ENCODE data around the gene IMMP2L.

Gene IMMP2L

GRCh38 chr7:111477462-111478225 lies 84.6 kb downstream of the IMMP2L start:
- Histone ChIP-seq H3K27me3 (ENCODE audit: insufficient read depth, low read length, poor library complexity, severe bottlenecking) (no peaks in the 10 kb centered on the region), H2AFZ (ENCODE audit: low read length) (no peak overlapping the region), H3K9me3 (ENCODE audit: insufficient read depth, low read depth, low read length) (peaks cover 6% of the 10 kb centered on the region; the same call in 1 of the 2 replicates), H3K9me2 (replicated peaks; ENCODE audit: low read depth, low read length) (no peaks in the 10 kb centered on the region), H3K4me2 (ENCODE audit: low read depth, low read length, poor library complexity, severe bottlenecking) (no peak overlapping the region), H3K4me1 (ENCODE audit: insufficient read depth, low read length, poor library complexity, severe bottlenecking) (no peaks in the 10 kb centered on the region), H3F3A (ENCODE audit: low read depth) (no peaks in the 10 kb centered on the region), H3K9ac (ENCODE audit: low read depth, low read length, poor library complexity, severe bottlenecking) (no peak overlapping the region), H3K79me2 (ENCODE audit: insufficient read depth, low read length) (no peaks in the 10 kb centered on the region), H4K20me1 (ENCODE audit: insufficient read depth, low read length, poor library complexity, severe bottlenecking) (no peaks in the 10 kb centered on the region), H3K4me3 (ENCODE audit: low read length, poor library complexity, severe bottlenecking) (no peak overlapping the region), H3K36me3 (ENCODE audit: insufficient read depth, low read length) (no peaks in the 10 kb centered on the region)
- no peak for TF ChIP-seq CTCF (conservative IDR thresholded peaks at IDR 0.05; ENCODE audit: low read length)
- TF ChIP-seq EZH2phosphoT487 (IDR thresholded peaks at IDR 0.05; ENCODE audit: borderline replicate concordance): no peak

- no peak overlapping the region for H3K9ac ChIP-seq (ENCODE audit: low read depth, low read length, poor library complexity, severe bottlenecking)
- no peaks in the 10 kb centered on the region for H4K20me1 ChIP-seq (ENCODE audit: insufficient read depth, low read length, poor library complexity, severe bottlenecking)
- H3K27me3 ChIP-seq (ENCODE audit: insufficient read depth, low read length, poor library complexity, severe bottlenecking): no peaks in the 10 kb centered on the region
- TF ChIP-seq CTCF (conservative IDR thresholded peaks at IDR 0.05; ENCODE audit: low read length): no peak
- no peak for TF ChIP-seq EZH2phosphoT487 (IDR thresholded peaks at IDR 0.05; ENCODE audit: borderline replicate concordance)
- no peaks in the 10 kb centered on the region for H3K4me1 ChIP-seq (ENCODE audit: insufficient read depth, low read length, poor library complexity, severe bottlenecking)
- H2AFZ ChIP-seq (ENCODE audit: low read length): no peak overlapping the region
- no peak overlapping the region for H3K4me2 ChIP-seq (ENCODE audit: low read depth, low read length, poor library complexity, severe bottlenecking)
- no peaks in the 10 kb centered on the region for H3K36me3 ChIP-seq (ENCODE audit: insufficient read depth, low read length)
- H3K4me3 ChIP-seq (ENCODE audit: low read length, poor library complexity, severe bottlenecking): no peak overlapping the region
- peaks cover 6% of the 10 kb centered on the region; the same call in 1 of the 2 replicates for H3K9me3 ChIP-seq (ENCODE audit: insufficient read depth, low read depth, low read length)
- no peaks in the 10 kb centered on the region for H3K9me2 ChIP-seq (replicated peaks; ENCODE audit: low read depth, low read length)
- no peaks in the 10 kb centered on the region for H3F3A ChIP-seq (ENCODE audit: low read depth)
- no peaks in the 10 kb centered on the region for H3K79me2 ChIP-seq (ENCODE audit: insufficient read depth, low read length)
Measured at GRCh38 chr7:111476586-111477293, 85.6 kb downstream of the IMMP2L start.

- Histone ChIP-seq H3K9ac (ENCODE audit: low read depth, low read length, poor library complexity, severe bottlenecking) (no peak overlapping the region), H3K9me3 (ENCODE audit: insufficient read depth, low read depth, low read length) (peaks cover 6% of the 10 kb centered on the region; the same call in 1 of the 2 replicates), H4K20me1 (ENCODE audit: insufficient read depth, low read length, poor library complexity, severe bottlenecking) (no peaks in the 10 kb centered on the region), H3K79me2 (ENCODE audit: insufficient read depth, low read length) (no peaks in the 10 kb centered on the region), H3K27me3 (ENCODE audit: insufficient read depth, low read length, poor library complexity, severe bottlenecking) (no peaks in the 10 kb centered on the region), H3K4me2 (ENCODE audit: low read depth, low read length, poor library complexity, severe bottlenecking) (no peak overlapping the region), H3K4me3 (ENCODE audit: low read length, poor library complexity, severe bottlenecking) (no peak overlapping the region), H3K9me2 (replicated peaks; ENCODE audit: low read depth, low read length) (no peaks in the 10 kb centered on the region), H3F3A (ENCODE audit: low read depth) (no peaks in the 10 kb centered on the region), H2AFZ (ENCODE audit: low read length) (no peak overlapping the region), H3K36me3 (ENCODE audit: insufficient read depth, low read length) (no peaks in the 10 kb centered on the region), H3K4me1 (ENCODE audit: insufficient read depth, low read length, poor library complexity, severe bottlenecking) (no peaks in the 10 kb centered on the region)
- TF ChIP-seq EZH2phosphoT487 (IDR thresholded peaks at IDR 0.05; ENCODE audit: borderline replicate concordance) (no peak), CTCF (conservative IDR thresholded peaks at IDR 0.05; ENCODE audit: low read length) (no peak)
Measured at GRCh38 chr7:111475959-111476358, 86.3 kb downstream of the IMMP2L start.

Measured in Loucy (cell line).